HAP-1 (cell line): ENCODE results near the gene MAGEF1.

ENCODE experiments used
- DNase-seq, 2 experiments: peaks; one replicate each; pipeline ENCODE4 v3.0.0-alpha.2; 2016 to 2020; ENCODE audit warnings: low spot score in 2 of 2
- H3K27me3 ChIP-seq: fragments of 250-450 bp; sonication (Bioruptor Pico); 2 replicates; pipeline ENCODE4 v1.5.1; 2020; ENCODE audit warnings: low read depth, mild to moderate bottlenecking, moderate library complexity
- H3K36me3 ChIP-seq: fragments of 250-450 bp; sonication (Bioruptor Pico); replicated peaks from 2 replicates; pipeline ENCODE4 v1.5.1; 2020; ENCODE audit warnings: mild to moderate bottlenecking
- H3K4me1 ChIP-seq: fragments of 250-450 bp; sonication (Bioruptor Pico); 2 replicates; pipeline ENCODE4 v1.5.1; 2020; ENCODE audit warnings: mild to moderate bottlenecking
- H3K4me3 ChIP-seq: fragments of 250-450 bp; sonication (Bioruptor Pico); 2 replicates; pipeline ENCODE4 v1.5.1; 2020; ENCODE audit warnings: mild to moderate bottlenecking, moderate library complexity
- H3K9me3 ChIP-seq: fragments of 250-450 bp; sonication (Bioruptor Pico); 2 replicates; pipeline ENCODE4 v1.5.1; 2020; ENCODE audit warnings: mild to moderate bottlenecking, moderate library complexity
- in situ Hi-C: fragments of 300-500 bp; cut with MboI; formaldehyde crosslinking; loops from 3 replicates; pipeline ENCODE4 v1.14.3; 2020; ENCODE audit warnings: low sequenced_read_pairs, inconsistent platforms, mixed read lengths

The MAGEF1 gene

DNA sequence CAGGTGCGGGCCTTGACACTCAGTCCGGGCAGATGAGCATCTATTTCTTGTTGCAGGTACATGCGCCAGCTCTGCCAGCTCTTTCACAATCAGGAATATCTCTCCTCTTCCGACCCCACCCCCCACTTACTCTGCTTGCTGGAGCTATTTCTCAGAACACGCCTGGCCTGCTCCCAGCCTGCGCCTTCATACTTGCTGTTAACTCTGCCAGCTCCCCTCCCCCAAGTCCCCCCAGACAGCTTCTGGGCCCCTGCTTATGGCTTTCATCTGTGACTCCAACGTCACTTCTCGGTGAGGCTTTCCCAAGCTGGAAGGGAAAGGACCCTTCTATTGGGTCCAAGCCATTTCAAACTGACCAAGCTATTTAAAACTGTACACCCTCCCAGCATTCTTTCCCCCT, 15.2 kb downstream of the MAGEF1 start:
- Histone ChIP-seq H3K4me3 (no peak overlapping the region), H3K27me3 (no peaks in the 10 kb centered on the region), H3K4me1 (no peaks in the 10 kb centered on the region), H3K9me3 (no peaks in the 10 kb centered on the region), H3K36me3 (no peaks in the 10 kb centered on the region)
- DNase-seq = no peak
- in situ Hi-C loops = no loop called here

DNA sequence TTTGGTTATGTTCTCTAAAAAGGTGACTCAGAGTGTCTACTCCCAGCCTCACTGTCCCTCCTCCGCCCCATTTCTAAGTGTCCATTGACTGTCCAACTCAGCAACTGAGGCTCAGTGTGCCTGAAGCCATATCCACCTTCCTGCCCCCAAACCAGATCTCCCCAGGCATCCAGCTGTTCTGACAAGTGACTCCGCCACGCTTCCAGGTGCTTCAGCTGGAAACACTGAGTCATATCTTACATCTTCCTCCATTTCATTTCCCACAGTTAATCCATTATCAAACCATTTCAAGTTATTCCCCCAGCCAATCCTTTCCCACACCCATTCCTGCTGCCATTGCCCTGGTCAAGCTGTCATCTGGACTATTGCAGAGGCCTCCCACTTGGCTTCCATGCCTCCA, 17.1 kb downstream of the MAGEF1 start:
- Histone ChIP-seq H3K4me1 (no peaks in the 10 kb centered on the region), H3K36me3 (no peaks in the 10 kb centered on the region), H3K27me3 (no peaks in the 10 kb centered on the region), H3K9me3 (no peaks in the 10 kb centered on the region), H3K4me3 (no peak overlapping the region)
- in situ Hi-C loops = no loop called here
- DNase-seq = no peak

DNA sequence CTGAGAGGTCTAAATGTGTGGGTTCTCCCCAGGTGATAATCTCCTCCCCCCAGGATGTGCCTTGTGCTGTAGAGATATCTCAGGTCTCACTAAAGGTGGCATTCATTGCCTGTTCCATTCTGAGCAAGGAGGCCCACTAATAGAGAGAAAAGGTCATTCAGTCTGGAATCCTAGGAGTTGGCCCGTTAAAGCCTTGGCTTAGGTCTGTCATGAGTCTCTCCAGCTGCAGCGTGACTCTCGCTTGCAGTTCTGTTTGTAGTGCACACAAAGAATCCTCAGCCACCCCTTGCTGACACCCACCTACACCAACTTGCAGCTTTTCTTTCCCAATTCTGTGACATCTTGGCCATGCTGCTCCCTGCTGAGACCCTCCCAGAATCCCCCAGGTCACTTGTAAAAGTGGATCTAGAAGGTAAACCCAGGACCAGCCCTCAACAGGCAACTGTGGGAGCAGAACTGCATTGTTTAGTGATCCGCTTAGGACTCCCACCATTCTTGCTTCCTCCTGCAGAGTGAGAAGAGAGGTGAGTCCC, 17.7 kb downstream of the MAGEF1 start:
- Histone ChIP-seq H3K9me3 (no peaks in the 10 kb centered on the region), H3K27me3 (no peaks in the 10 kb centered on the region), H3K4me1 (no peaks in the 10 kb centered on the region), H3K36me3 (no peaks in the 10 kb centered on the region), H3K4me3 (no peak overlapping the region)
- in situ Hi-C loops = no loop called here
- no peak for DNase-seq

- no peaks in the 10 kb centered on the region for H3K4me1 ChIP-seq
- no peaks in the 10 kb centered on the region for H3K27me3 ChIP-seq
- no peak for DNase-seq
- no peaks in the 10 kb centered on the region for H3K36me3 ChIP-seq
- H3K9me3 ChIP-seq = no peaks in the 10 kb centered on the region
- H3K4me3 ChIP-seq = no peak overlapping the region
- in situ Hi-C loops = no loop called here
Measured at GRCh38 chr3:184693011-184693975, 18.6 kb downstream of the MAGEF1 start.

GRCh38 chr3:184691397-184692231, 20.2 kb downstream of the MAGEF1 start:
- in situ Hi-C loops = no loop called here
- Histone ChIP-seq H3K36me3 (no peaks in the 10 kb centered on the region), H3K4me3 (no peak overlapping the region)

DNA sequence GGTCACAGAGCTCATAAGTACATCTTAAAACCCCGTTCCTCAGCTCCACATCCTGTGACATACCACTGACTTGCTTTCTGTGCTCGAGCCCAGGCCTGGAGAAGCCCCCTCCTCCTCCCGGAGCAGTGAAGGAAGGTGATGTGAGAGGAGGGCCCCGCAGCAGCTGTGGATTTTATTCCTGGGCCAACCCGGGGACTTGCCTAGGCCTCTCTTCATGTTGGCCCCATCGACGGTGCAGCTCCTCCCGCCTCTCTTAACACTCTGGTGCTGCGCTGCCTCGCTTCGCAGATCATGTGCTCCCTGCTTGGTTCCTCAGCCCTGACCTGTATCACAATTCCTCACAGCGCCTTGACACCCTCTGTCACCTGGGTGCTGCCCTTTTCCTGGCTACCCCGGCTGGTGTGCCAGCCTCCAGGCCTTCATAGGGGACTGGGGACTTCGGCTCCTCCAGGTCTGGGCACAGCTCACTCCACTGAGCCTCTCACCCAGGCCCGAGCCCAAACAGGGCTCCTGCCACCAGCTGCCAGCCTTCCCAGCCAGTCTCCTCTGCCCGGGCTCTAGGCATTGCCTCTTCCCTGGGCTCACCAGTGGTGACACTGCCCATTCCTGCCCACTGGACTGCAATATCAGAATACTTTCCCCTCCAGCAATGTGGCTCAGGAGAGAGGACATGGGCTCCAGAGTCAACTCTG, 21.5 kb downstream of the MAGEF1 start:
- Histone ChIP-seq H3K4me1 (peaks cover 12% of the 10 kb centered on the region), H3K9me3 (no peaks in the 10 kb centered on the region), H3K36me3 (no peaks in the 10 kb centered on the region), H3K4me3 (no peak overlapping the region), H3K27me3 (no peaks in the 10 kb centered on the region)
- DNase-seq = no peak
- in situ Hi-C loops = no loop called here

More at GRCh38 chr3:184691397-184692231, 20.2 kb downstream of the MAGEF1 start:
- H3K9me3 ChIP-seq = no peaks in the 10 kb centered on the region
- DNase-seq = no peak
- H3K27me3 ChIP-seq = no peaks in the 10 kb centered on the region
- no peaks in the 10 kb centered on the region for H3K4me1 ChIP-seq

GRCh38 chr3:184688882-184689271, 23.0 kb downstream of the MAGEF1 start:
- no peak for DNase-seq
- Histone ChIP-seq H3K4me3 (no peak overlapping the region), H3K27me3 (no peaks in the 10 kb centered on the region), H3K9me3 (no peaks in the 10 kb centered on the region), H3K4me1 (peaks cover 16% of the 10 kb centered on the region), H3K36me3 (no peaks in the 10 kb centered on the region)
- in situ Hi-C loops = no loop called here

GRCh38 chr3:184688251-184688881, 23.5 kb downstream of the MAGEF1 start:
- Histone ChIP-seq H3K9me3 (no peaks in the 10 kb centered on the region), H3K27me3 (no peaks in the 10 kb centered on the region), H3K36me3 (no peaks in the 10 kb centered on the region), H3K4me1 (peaks cover 16% of the 10 kb centered on the region), H3K4me3 (no peak overlapping the region)
- in situ Hi-C loops = no loop called here
- no peak for DNase-seq

GRCh38 chr3:184687363-184688015, 24.4 kb downstream of the MAGEF1 start:
- no peak overlapping the region for H3K4me3 ChIP-seq
- peaks cover 16% of the 10 kb centered on the region for H3K4me1 ChIP-seq
- DNase-seq = no peak
- no peaks in the 10 kb centered on the region for H3K9me3 ChIP-seq
- in situ Hi-C loops = no loop called here
- no peaks in the 10 kb centered on the region for H3K27me3 ChIP-seq
- H3K36me3 ChIP-seq = no peaks in the 10 kb centered on the region

GRCh38 chr3:184685646-184686045, 26.2 kb downstream of the MAGEF1 start:
- no peaks in the 10 kb centered on the region for H3K27me3 ChIP-seq
- in situ Hi-C loops = no loop called here

DNA sequence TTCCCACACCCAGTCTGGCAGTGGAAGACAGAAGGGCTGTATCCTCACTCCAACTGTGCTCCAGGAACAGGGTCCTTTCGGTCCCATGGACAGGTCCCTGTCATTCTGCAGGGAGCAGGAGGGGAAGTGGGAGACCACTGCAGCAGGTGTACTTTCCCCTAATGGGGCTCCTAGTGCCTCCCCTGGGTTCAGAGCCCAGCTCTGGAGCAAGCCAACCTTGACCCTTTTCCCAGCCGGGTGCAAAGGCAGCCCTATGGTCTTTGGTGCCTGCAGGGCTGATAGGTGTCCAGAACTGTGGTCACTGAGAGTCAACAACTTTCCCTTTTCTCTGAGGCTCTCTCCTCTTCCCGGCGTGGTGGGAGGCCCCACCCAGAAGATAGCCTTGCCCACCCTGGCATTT, 26.8 kb downstream of the MAGEF1 start:
- in situ Hi-C loops = no loop called here
- peaks cover 16% of the 10 kb centered on the region for H3K4me1 ChIP-seq

More at GRCh38 chr3:184685646-184686045, 26.2 kb downstream of the MAGEF1 start:
- H3K9me3 ChIP-seq = no peaks in the 10 kb centered on the region
- DNase-seq = peak; percentile 68 to 85
- H3K4me3 ChIP-seq = no peak overlapping the region
- H3K36me3 ChIP-seq = no peaks in the 10 kb centered on the region
- peaks cover 16% of the 10 kb centered on the region for H3K4me1 ChIP-seq

DNA sequence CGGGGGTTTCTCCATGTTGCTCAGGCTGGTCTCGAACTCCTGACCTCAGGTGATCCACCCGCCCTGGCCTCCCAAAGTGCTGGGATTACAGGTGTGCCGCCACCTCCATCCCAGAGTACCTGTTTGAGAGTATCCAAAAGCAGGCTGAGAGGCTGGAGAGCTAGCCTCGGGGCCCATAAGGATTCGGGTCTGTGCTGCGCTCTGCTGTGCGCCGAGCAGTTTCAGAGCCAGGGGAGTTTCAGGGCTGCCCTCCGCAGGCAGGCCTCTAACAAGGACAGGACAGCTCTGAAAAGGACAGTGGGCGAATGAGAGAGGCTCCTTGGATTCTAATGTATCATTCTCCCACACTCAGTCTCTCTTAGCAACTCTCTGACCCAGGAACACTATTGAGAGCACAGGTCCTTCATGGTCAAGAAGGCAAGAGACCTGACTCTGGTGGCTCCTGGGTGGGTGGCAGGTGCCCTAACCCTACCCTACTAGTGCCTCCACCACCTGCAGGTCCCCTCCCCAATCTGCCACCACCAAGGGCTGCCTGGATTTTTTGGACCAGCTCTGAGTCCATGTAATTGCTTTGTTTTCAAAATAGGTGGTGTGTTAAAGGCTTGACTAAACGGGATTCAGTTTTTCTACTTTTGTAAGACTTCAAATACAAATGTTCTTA, 27.8 kb downstream of the MAGEF1 start:
- in situ Hi-C loops = no loop called here
- peaks cover 16% of the 10 kb centered on the region for H3K4me1 ChIP-seq
- no peak for DNase-seq

More for the DNA sequence above, 26.8 kb downstream of the MAGEF1 start:
- DNase-seq = no peak
- H3K9me3 ChIP-seq = no peaks in the 10 kb centered on the region
- no peaks in the 10 kb centered on the region for H3K27me3 ChIP-seq
- H3K4me3 ChIP-seq = no peak overlapping the region
- H3K36me3 ChIP-seq = no peaks in the 10 kb centered on the region

More for the DNA sequence above, 27.8 kb downstream of the MAGEF1 start:
- Histone ChIP-seq H3K4me3 (no peak overlapping the region), H3K36me3 (no peaks in the 10 kb centered on the region), H3K9me3 (no peaks in the 10 kb centered on the region), H3K27me3 (no peaks in the 10 kb centered on the region)
